AG20443 (cell line): Measurements from ENCODE around the gene SMIM9.

Experiments
- DNase-seq: peaks from one replicate; pipeline ENCODE4 v3.0.0; 2012; ENCODE audit warnings: low spot score, mixed read lengths

The SMIM9 gene

GRCh38 chrX:154780968-154781367 is 53.5 kb downstream of the SMIM9 start:
- no peak for DNase-seq

GRCh38 chrX:154779261-154779660 is 55.2 kb downstream of the SMIM9 start:
- peak; percentile 51 for DNase-seq

GRCh38 chrX:154776753-154777152 is 57.7 kb downstream of the SMIM9 start:
- DNase-seq: no peak

- no peak for DNase-seq
Observed at GRCh38 chrX:154775419-154776349, 58.8 kb downstream of the SMIM9 start.

- no peak for DNase-seq
Observed at GRCh38 chrX:154774622-154775021, 59.8 kb downstream of the SMIM9 start.
